SK-N-SH (cell line): ENCODE measurements around the gene PIAS4. TPM values are rescaled to one million over a fixed set of nuclear protein-coding genes. Genes with fewer than 3 reads are reported as not detected.

Experiments used
- CTCF ChIA-PET: fragments of 300-600, 350-600 bp; formaldehyde crosslinking; extraction: SDS; loops from one replicate; lab custom pipeline; 2021; lab: Yijun Ruan, JAX
- POLR2A ChIA-PET: fragments of 350-600 bp; sonication (Branson Sonifier 250); formaldehyde crosslinking; extraction: SDS; loops from one replicate; lab custom pipeline; 2020; ENCODE audit warnings: antibody characterized with exemption, inconsistent platforms; lab: Yijun Ruan, JAX
- DNase-seq: peaks from one replicate; pipeline ENCODE4 v3.0.0; 2012
- H2AFZ ChIP-seq: fragments of 200-600 bp; sonication (generic); 2 replicates; pipeline ENCODE4 v1.8.1; 2016; ENCODE audit warnings: antibody characterized with exemption, mild to moderate bottlenecking, low read depth
- H3F3A ChIP-seq: fragments of 200-600 bp; sonication (generic); replicated peaks from 2 replicates; pipeline ENCODE3; 2016; ENCODE audit warnings: antibody characterized with exemption, mild to moderate bottlenecking; ENCODE audit not compliant: insufficient read depth
- H3K27ac ChIP-seq, 2 experiments: fragments of 200-500 bp in 1 of 2; fragments of 200-600 bp in 1 of 2; sonication (Bioruptor generic) in 1 of 2; sonication (generic), shearing (Covaris generic) in 1 of 2; 2 replicates each; pipeline versions ENCODE4 v1.5.1 to v1.6.1; 2014 to 2016; ENCODE audit warnings: low read depth in 2 of 2, inconsistent platforms in 1 of 2, low read length in 1 of 2, mild to moderate bottlenecking in 1 of 2, mixed read lengths in 1 of 2
- H3K27me3 ChIP-seq: fragments of 200-600 bp; sonication (generic), shearing (Covaris generic); 2 replicates; pipeline ENCODE4 v1.6.1; 2016; ENCODE audit warnings: mixed run types; ENCODE audit not compliant: insufficient read depth
- H3K36me3 ChIP-seq, 2 experiments: fragments of 200-500 bp in 1 of 2; fragments of 200-600 bp in 1 of 2; sonication (Bioruptor generic) in 1 of 2; sonication (generic) in 1 of 2; replicated peaks in 1 of 2; 2 replicates each; pipeline versions ENCODE3 to v1.5.1; 2014 to 2016; ENCODE audit warnings: low read length in 1 of 2, mild to moderate bottlenecking in 1 of 2; ENCODE audit not compliant: insufficient read depth in 2 of 2, control insufficient read depth in 1 of 2
- H3K4me1 ChIP-seq, 2 experiments: fragments of 200-500 bp in 1 of 2; fragments of 200-600 bp in 1 of 2; sonication (Bioruptor generic) in 1 of 2; sonication (generic), shearing (Covaris generic) in 1 of 2; 2 replicates each; pipeline versions ENCODE4 v1.5.1 to v1.6.1; 2014 to 2016; ENCODE audit warnings: low read depth in 1 of 2, low read length in 1 of 2, mixed run types in 1 of 2; ENCODE audit not compliant: insufficient read depth in 2 of 2, control insufficient read depth in 1 of 2
- H3K4me2 ChIP-seq: fragments of 200-600 bp; sonication (generic), shearing (Covaris generic); 2 replicates; pipeline ENCODE4 v1.6.1; 2017; ENCODE audit warnings: mixed run types
- H3K4me3 ChIP-seq, 2 experiments: fragments of 200-500 bp in 1 of 2; fragments of 200-600 bp in 1 of 2; sonication (Bioruptor generic) in 1 of 2; sonication (generic), shearing (Covaris generic) in 1 of 2; 2 replicates each; pipeline versions ENCODE4 v1.5.1 to v1.8.1; 2014 to 2016; ENCODE audit warnings: low read depth in 2 of 2, inconsistent platforms in 1 of 2, low read length in 1 of 2, mild to moderate bottlenecking in 1 of 2, mixed read lengths in 1 of 2, moderate library complexity in 1 of 2
- H3K79me2 ChIP-seq: fragments of 200-600 bp; sonication (generic); 2 replicates; pipeline ENCODE4 v1.8.1; 2017; ENCODE audit warnings: mild to moderate bottlenecking; ENCODE audit not compliant: insufficient read depth
- H3K9ac ChIP-seq: fragments of 200-600 bp; sonication (generic); 2 replicates; pipeline ENCODE4 v1.6.1; 2017; ENCODE audit warnings: mixed run types
- H3K9me2 ChIP-seq: fragments of 200-600 bp; sonication (generic); 2 replicates; pipeline ENCODE4 v1.6.1; 2017; ENCODE audit warnings: mixed run types
- H3K9me3 ChIP-seq: fragments of 200-600 bp; sonication (generic); 2 replicates; pipeline ENCODE4 v1.6.1; 2017; ENCODE audit warnings: mixed run types, mild to moderate bottlenecking, moderate library complexity
- H4K20me1 ChIP-seq: fragments of 200-600 bp; sonication (generic); 2 replicates; pipeline ENCODE4 v1.6.1; 2017; ENCODE audit warnings: mild to moderate bottlenecking, mixed run types; ENCODE audit not compliant: insufficient read depth
- CHD2 ChIP-seq: fragments of 150-350 bp; IDR thresholded peaks from 2 replicates; pipeline ENCODE4 v1.6.1; 2018; ENCODE audit warnings: low read length; ENCODE audit not compliant: partially characterized antibody
- EP300 ChIP-seq, 2 experiments: IDR thresholded peaks; 2 replicates each; pipeline versions ENCODE4 v1.4.0 to v1.6.1; 2012; ENCODE audit warnings: borderline replicate concordance in 1 of 2, low read depth in 1 of 2, low read length in 1 of 2
- FOSL2 ChIP-seq: IDR thresholded peaks from 2 replicates; pipeline ENCODE4 v1.4.0; 2012; ENCODE audit warnings: low read depth, mild to moderate bottlenecking, moderate library complexity, borderline replicate concordance
- FOXM1 ChIP-seq: IDR thresholded peaks from 2 replicates; pipeline ENCODE4 v1.4.0; 2012; ENCODE audit warnings: low read depth, mild to moderate bottlenecking
- GATA2 ChIP-seq: sonication (generic); formaldehyde crosslinking; IDR thresholded peaks from 2 replicates; pipeline ENCODE4 v1.5.0; 2020; ENCODE audit warnings: mild to moderate bottlenecking, missing genetic modification reagents
- RCOR1 ChIP-seq: fragments of 150-350 bp; IDR thresholded peaks from 2 replicates; pipeline ENCODE4 v1.6.1; 2017; ENCODE audit warnings: antibody characterized with exemption, low read length
- SIN3A ChIP-seq: IDR thresholded peaks from 2 replicates; pipeline ENCODE4 v1.6.1; 2012; ENCODE audit warnings: low read depth, mild to moderate bottlenecking, low read length, moderate library complexity, borderline replicate concordance
- SMC3 ChIP-seq: IDR thresholded peaks from 2 replicates; pipeline ENCODE4 v1.6.1; 2012; ENCODE audit warnings: low read depth, low read length, improper control_type of control experiment
- WGBS: methylation state at CpG from one replicate; pipeline ENCODE4 v1.1.6; 2017; ENCODE audit warnings: low lambda C conversion rate; 5-methylcytosine and 5-hydroxymethylcytosine counted together
- polyA plus RNA-seq, 3 experiments: library from polyadenylated mRNA; depleted of rRNA; stranded (reverse); fragments of >200 nt; gene quantifications; 2 replicates each; pipeline ENCODE4 v1.2.3, GENCODE V29; 2012
- TF ChIP-seq, protein P1 (sequence below): fragments of 150-350 bp; IDR thresholded peaks from 2 replicates; pipeline ENCODE4 v1.6.1; 2016; ENCODE audit warnings: mild to moderate bottlenecking, low read depth, low read length
- TF ChIP-seq, protein P2 (sequence below): fragments of 150-350 bp; IDR thresholded peaks from 2 replicates; pipeline ENCODE4 v1.6.1; 2017; ENCODE audit warnings: antibody characterized with exemption, low read length, low read depth, borderline replicate concordance

Gene PIAS4
- polyA plus RNA-seq, 1 of the 3 experiments (the other 2 are of a cell fraction): 14.1 TPM

DNA sequence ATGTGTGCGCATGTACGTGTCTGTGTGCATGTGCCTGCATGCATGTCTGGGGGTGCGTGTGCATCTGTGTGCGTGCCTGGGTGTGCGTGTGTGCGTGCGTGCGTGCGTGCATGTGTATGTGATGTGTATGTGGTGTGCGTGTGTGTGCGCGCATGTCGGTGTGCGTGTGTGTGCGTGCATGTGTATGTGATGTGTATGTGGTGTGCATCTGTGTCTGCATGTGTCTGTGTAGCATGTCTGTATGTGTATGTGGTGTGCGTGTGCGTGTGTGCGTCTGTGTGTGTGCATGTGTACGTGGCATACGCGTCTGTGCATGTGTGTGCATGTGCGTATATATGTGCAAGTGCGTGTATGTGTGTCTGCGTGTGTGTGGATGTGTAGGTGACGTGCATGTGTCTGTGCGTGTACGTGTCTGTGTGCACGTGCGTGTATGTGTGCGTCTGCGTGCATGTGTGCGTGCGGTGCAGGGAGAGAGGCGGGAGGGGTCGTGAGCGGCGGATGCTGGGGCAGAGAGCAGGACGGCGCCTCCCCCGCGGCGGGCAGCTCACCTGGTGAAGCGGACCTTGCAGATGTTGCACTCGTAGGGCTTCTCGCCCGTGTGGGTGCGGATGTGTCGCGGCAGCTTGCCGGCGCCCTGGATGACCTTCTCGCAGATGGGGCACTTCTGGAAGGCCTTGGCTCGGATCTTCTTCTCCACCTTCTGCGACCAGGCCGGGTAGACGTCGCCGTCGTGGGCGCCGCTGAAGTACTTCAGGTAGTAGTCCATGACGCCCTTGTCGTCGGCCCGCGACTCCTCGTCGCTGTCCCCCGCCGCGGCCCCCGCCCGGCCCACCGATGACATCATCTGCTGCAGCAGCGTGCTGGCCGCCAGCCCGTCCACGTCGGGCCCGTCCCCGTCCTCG is 46.1 kb downstream of the PIAS4 start:
- no peak overlapping the region for H3K4me3 ChIP-seq
- WGBS: 96% methylated on average over 63 of the region's 82 CpGs
- H4K20me1 ChIP-seq: peaks cover 97% of the 10 kb centered on the region
- ChIA-PET CTCF (no interaction called here), POLR2A (no interaction called here)
- H3K9me3 ChIP-seq: no peaks in the 10 kb centered on the region
- peaks cover 16% of the 10 kb centered on the region for H3F3A ChIP-seq
- H3K4me2 ChIP-seq: no peak overlapping the region
- H3K27me3 ChIP-seq: no peaks in the 10 kb centered on the region
- no peaks in the 10 kb centered on the region for H3K9me2 ChIP-seq
- no peak overlapping the region for H3K27ac ChIP-seq
- peaks cover 98% of the 10 kb centered on the region for H3K79me2 ChIP-seq
- no peak overlapping the region for H2AFZ ChIP-seq
- DNase-seq: no peak
- no peak for TF ChIP-seq SMC3
- TF ChIP-seq, protein P1, sequence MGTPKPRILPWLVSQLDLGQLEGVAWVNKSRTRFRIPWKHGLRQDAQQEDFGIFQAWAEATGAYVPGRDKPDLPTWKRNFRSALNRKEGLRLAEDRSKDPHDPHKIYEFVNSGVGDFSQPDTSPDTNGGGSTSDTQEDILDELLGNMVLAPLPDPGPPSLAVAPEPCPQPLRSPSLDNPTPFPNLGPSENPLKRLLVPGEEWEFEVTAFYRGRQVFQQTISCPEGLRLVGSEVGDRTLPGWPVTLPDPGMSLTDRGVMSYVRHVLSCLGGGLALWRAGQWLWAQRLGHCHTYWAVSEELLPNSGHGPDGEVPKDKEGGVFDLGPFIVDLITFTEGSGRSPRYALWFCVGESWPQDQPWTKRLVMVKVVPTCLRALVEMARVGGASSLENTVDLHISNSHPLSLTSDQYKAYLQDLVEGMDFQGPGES: no peak
- no peak overlapping the region for H3K9ac ChIP-seq
- H3K36me3 ChIP-seq: peaks cover 13 to 33% of the 10 kb centered on the region in 2 experiments
- peaks cover 0 to 3% of the 10 kb centered on the region in 2 experiments; a peak in 2 of 4 replicates for H3K4me1 ChIP-seq

GRCh38 chr19:4054441-4055208 is 47.1 kb downstream of the PIAS4 start:
- Histone ChIP-seq H2AFZ (no peak overlapping the region), H3K9ac (no peak overlapping the region), H3K9me3 (no peaks in the 10 kb centered on the region), H3K27ac (no peak overlapping the region), H4K20me1 (peaks cover 98% of the 10 kb centered on the region), H3K4me2 (no peak overlapping the region), H3K79me2 (peaks cover 100% of the 10 kb centered on the region), H3K27me3 (no peaks in the 10 kb centered on the region), H3F3A (peaks cover 19% of the 10 kb centered on the region), H3K36me3 (peaks cover 13 to 29% of the 10 kb centered on the region in 2 experiments), H3K4me1 (peaks cover 0 to 6% of the 10 kb centered on the region in 2 experiments; a peak in 2 of 4 replicates), H3K4me3 (no peak overlapping the region), H3K9me2 (no peaks in the 10 kb centered on the region)
- WGBS: 96% methylated on average over 62 of the region's 91 CpGs
- ChIA-PET CTCF (no interaction called here), POLR2A (no interaction called here)
- TF ChIP-seq FOXM1 (no peak), CHD2 (no peak), RCOR1 (no peak), FOSL2 (no peak), SIN3A (no peak), GATA2 (CRISPR knock-in tag) (no peak), EP300 (IDR thresholded peaks at IDR 0.05; ENCODE audit: borderline replicate concordance in 1 of 2, low read depth in 1 of 2, low read length in 1 of 2) (no peak)
- TF ChIP-seq, protein P2, sequence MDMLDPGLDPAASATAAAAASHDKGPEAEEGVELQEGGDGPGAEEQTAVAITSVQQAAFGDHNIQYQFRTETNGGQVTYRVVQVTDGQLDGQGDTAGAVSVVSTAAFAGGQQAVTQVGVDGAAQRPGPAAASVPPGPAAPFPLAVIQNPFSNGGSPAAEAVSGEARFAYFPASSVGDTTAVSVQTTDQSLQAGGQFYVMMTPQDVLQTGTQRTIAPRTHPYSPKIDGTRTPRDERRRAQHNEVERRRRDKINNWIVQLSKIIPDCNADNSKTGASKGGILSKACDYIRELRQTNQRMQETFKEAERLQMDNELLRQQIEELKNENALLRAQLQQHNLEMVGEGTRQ: no peak
- TF ChIP-seq, protein P1: no peak
- DNase-seq: no peak
